HepG2 (cell line): ENCODE results near the gene SYCE3. TPM values are rescaled to one million over a fixed set of nuclear protein-coding genes. Genes with fewer than 3 reads are reported as not detected.

Experiments used
- BCL6 ChIP-seq: IDR thresholded peaks from 2 replicates; pipeline ENCODE4 v1.6.1; 2016; ENCODE audit warnings: missing genetic modification reagents, missing compliant biosample characterization
- BRCA1 ChIP-seq: sonication (generic); formaldehyde crosslinking; IDR thresholded peaks from 2 replicates; pipeline ENCODE4 v1.4.0; 2020; ENCODE audit warnings: missing genetic modification reagents
- ISX ChIP-seq: sonication (generic); formaldehyde crosslinking; conservative IDR thresholded peaks from 2 replicates; pipeline ENCODE4 v1.5.0; 2020; ENCODE audit warnings: missing genetic modification reagents
- MED8 ChIP-seq: sonication (generic); formaldehyde crosslinking; IDR thresholded peaks from 2 replicates; pipeline ENCODE4 v1.8.1; 2023; ENCODE audit warnings: mild to moderate bottlenecking, missing genetic modification reagents; ENCODE audit not compliant: insufficient replicate concordance
- TAF15 ChIP-seq: fragments of 200-400 bp; formaldehyde crosslinking; IDR thresholded peaks from one replicate; pipeline ENCODE4 v1.6.1; 2018; ENCODE audit warnings: mild to moderate bottlenecking, low read depth, low read length; ENCODE audit not compliant: poor library complexity, severe bottlenecking
- ZBTB38 ChIP-seq: sonication (generic); formaldehyde crosslinking; IDR thresholded peaks from 2 replicates; pipeline ENCODE4 v1.5.1; 2020; ENCODE audit warnings: mild to moderate bottlenecking, missing genetic modification reagents
- ZKSCAN1 ChIP-seq: fragments of 150-350 bp; IDR thresholded peaks from 2 replicates; pipeline ENCODE4 v1.6.1; 2014; ENCODE audit warnings: low read length
- ZNF382 ChIP-seq: sonication (generic); formaldehyde crosslinking; IDR thresholded peaks from 2 replicates; pipeline ENCODE4 v1.5.0; 2020; ENCODE audit warnings: missing genetic modification reagents, mild to moderate bottlenecking, borderline replicate concordance
- ZNF549 ChIP-seq: sonication (generic); formaldehyde crosslinking; IDR thresholded peaks from 2 replicates; pipeline ENCODE4 v1.5.0; 2020; ENCODE audit warnings: missing genetic modification reagents
- ZNF724P ChIP-seq: sonication (generic); formaldehyde crosslinking; IDR thresholded peaks from 2 replicates; pipeline ENCODE4 v1.8.0; 2022; ENCODE audit warnings: missing genetic modification reagents, borderline replicate concordance
- ZNF841 ChIP-seq: sonication (generic); formaldehyde crosslinking; IDR thresholded peaks from 2 replicates; pipeline ENCODE4 v1.8.1; 2023; ENCODE audit warnings: missing genetic modification reagents, borderline replicate concordance
- polyA plus RNA-seq, 8 experiments: library from polyadenylated mRNA; depleted of rRNA in 3 of 8; stranded (reverse) in 7 of 8; unstranded in 1 of 8; fragments of >200 nt; fragmentation: Illumina TruSeq in 4 of 8; extraction: Trizol in 4 of 8; gene quantifications; 2 replicates each; pipeline versions ENCODE4 v1.2.1 to v1.2.3, GENCODE V29; 2011 to 2016; ENCODE audit warnings: low read depth in 4 of 8, missing spikeins in 1 of 8, mixed read lengths in 1 of 8; ENCODE audit not compliant: insufficient read depth in 1 of 8
- total RNA-seq, 5 experiments: library from RNA; depleted of rRNA; stranded (reverse); fragments of >200 nt; fragmentation: Illumina TruSeq; extraction: Trizol; gene quantifications; 2 replicates each; pipeline ENCODE4 v1.2.3, GENCODE V29; 2016; ENCODE audit warnings: low read depth in 1 of 5
- TF ChIP-seq, protein P1 (sequence below): sonication (generic); formaldehyde crosslinking; IDR thresholded peaks from 2 replicates; pipeline ENCODE4 v1.4.0; 2020; ENCODE audit warnings: missing genetic modification reagents, low read depth, mild to moderate bottlenecking, borderline replicate concordance
- TF ChIP-seq, protein P2 (sequence below), 2 experiments: sonication (generic) in 1 of 2; formaldehyde crosslinking in 1 of 2; IDR thresholded peaks; 2 replicates each; pipeline versions ENCODE4 v1.4.0 to v1.6.1; 2018 to 2020; ENCODE audit warnings: missing genetic modification reagents in 2 of 2, borderline replicate concordance in 1 of 2, low read depth in 1 of 2, mild to moderate bottlenecking in 1 of 2, missing biosample characterization in 1 of 2
- TF ChIP-seq, protein P3 (sequence below): sonication (generic); formaldehyde crosslinking; IDR thresholded peaks from 2 replicates; pipeline ENCODE4 v1.5.0; 2020; ENCODE audit warnings: missing genetic modification reagents
- TF ChIP-seq, protein P4 (sequence below): sonication (generic); formaldehyde crosslinking; conservative IDR thresholded peaks from 2 replicates; pipeline ENCODE4 v1.8.0; 2022; ENCODE audit warnings: low read depth, missing genetic modification reagents
- TF ChIP-seq, protein P5 (sequence below), 2 experiments: sonication (generic) in 1 of 2; formaldehyde crosslinking in 1 of 2; IDR thresholded peaks; 2 replicates each; pipeline versions ENCODE4 v1.6.1 to v1.9.0; 2014 to 2022; ENCODE audit warnings: antibody characterized with exemption in 1 of 2, borderline replicate concordance in 1 of 2, inconsistent platforms in 1 of 2, low read depth in 1 of 2, missing genetic modification reagents in 1 of 2

Gene SYCE3
- total and polyA plus RNA-seq, 2 of the 13 experiments (the other 11 are each of a cell fraction or from before 2014, with no cell fraction given): not detected

DNA sequence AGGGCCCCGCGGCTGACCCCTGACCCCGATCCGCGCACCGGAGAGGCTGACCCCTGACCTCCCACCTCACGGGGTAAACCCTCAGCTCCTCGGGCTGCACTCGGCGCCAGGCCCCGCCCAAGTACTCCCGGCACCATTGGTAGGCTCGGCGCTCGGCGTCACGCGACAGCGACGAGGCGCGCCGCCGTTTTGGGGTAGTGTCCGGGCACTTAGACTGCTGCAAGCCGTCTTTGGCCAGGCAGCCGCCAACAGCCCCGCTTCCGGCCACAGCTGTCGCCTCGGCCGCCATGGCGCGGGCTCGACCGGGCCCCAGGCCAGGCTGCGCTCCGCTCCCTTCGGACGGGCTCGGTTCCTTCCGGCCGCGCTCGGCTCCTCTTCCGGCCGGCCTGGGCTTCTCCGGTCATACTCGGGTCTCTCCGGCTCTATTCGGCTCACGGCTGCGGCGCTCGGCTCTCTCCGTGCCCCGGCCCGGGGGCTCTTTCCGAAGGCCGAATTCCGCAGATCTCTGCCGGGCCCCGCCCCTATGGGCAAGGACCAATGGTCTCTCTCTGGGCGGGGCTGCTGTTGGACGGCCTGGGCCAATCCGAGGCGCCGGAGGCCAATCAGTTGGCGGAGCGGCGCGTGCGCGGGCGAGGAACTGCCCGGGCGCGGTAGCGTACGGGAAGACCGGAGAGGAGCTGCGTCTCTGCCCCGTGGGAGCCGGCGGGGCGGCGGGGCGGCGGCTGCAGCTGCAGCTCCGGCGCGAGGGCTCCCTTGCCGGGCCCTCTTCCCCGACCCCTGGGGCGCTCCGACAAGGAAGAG is 20.0 kb upstream of the SYCE3 start, which contains the start of gene CHKB (continued):
- TF ChIP-seq, protein P1, sequence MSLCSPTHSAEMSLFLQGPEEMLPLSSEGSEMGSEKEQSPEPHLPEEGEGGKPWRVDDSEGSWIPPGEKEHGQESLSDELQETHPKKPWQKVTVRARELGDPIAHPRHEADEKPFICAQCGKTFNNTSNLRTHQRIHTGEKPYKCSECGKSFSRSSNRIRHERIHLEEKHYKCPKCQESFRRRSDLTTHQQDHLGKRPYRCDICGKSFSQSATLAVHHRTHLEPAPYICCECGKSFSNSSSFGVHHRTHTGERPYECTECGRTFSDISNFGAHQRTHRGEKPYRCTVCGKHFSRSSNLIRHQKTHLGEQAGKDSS (CRISPR knock-in tag): peak; percentile 65; the same call in 1 of the 2 replicates
- TF ChIP-seq TAF15 (no peak), MED8 (CRISPR knock-in tag) (no peak), ZNF724P (0 out of 2 replicates have a peak, but pooled peaks have one; percentile 37), ISX (CRISPR knock-in tag) (peak; percentile 69; the same call in 1 of the 2 replicates), BCL6 (CRISPR knock-in tag) (no peak), ZBTB38 (no peak), ZNF549 (CRISPR knock-in tag) (no peak), ZKSCAN1 (no peak), ZNF382 (CRISPR knock-in tag) (no peak), ZNF841 (no peak), BRCA1 (CRISPR knock-in tag) (0 out of 2 replicates have a peak, but pooled peaks have one; percentile 39)
- TF ChIP-seq, protein P2, sequence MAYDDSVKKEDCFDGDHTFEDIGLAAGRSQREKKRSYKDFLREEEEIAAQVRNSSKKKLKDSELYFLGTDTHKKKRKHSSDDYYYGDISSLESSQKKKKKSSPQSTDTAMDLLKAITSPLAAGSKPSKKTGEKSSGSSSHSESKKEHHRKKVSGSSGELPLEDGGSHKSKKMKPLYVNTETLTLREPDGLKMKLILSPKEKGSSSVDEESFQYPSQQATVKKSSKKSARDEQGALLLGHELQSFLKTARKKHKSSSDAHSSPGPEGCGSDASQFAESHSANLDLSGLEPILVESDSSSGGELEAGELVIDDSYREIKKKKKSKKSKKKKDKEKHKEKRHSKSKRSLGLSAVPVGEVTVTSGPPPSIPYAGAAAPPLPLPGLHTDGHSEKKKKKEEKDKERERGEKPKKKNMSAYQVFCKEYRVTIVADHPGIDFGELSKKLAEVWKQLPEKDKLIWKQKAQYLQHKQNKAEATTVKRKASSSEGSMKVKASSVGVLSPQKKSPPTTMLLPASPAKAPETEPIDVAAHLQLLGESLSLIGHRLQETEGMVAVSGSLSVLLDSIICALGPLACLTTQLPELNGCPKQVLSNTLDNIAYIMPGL (CRISPR knock-in tag; IDR thresholded peaks at IDR 0.05; ENCODE audit: borderline replicate concordance in 1 of 2, low read depth in 1 of 2): peak; percentile 62 to 71
- TF ChIP-seq, protein P3, sequence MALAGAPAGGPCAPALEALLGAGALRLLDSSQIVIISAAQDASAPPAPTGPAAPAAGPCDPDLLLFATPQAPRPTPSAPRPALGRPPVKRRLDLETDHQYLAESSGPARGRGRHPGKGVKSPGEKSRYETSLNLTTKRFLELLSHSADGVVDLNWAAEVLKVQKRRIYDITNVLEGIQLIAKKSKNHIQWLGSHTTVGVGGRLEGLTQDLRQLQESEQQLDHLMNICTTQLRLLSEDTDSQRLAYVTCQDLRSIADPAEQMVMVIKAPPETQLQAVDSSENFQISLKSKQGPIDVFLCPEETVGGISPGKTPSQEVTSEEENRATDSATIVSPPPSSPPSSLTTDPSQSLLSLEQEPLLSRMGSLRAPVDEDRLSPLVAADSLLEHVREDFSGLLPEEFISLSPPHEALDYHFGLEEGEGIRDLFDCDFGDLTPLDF (CRISPR knock-in tag): peak; percentile 56; the same call in 1 of the 2 replicates
- TF ChIP-seq, protein P4, sequence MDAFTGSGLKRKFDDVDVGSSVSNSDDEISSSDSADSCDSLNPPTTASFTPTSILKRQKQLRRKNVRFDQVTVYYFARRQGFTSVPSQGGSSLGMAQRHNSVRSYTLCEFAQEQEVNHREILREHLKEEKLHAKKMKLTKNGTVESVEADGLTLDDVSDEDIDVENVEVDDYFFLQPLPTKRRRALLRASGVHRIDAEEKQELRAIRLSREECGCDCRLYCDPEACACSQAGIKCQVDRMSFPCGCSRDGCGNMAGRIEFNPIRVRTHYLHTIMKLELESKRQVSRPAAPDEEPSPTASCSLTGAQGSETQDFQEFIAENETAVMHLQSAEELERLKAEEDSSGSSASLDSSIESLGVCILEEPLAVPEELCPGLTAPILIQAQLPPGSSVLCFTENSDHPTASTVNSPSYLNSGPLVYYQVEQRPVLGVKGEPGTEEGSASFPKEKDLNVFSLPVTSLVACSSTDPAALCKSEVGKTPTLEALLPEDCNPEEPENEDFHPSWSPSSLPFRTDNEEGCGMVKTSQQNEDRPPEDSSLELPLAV (CRISPR knock-in tag): no peak
- TF ChIP-seq, protein P5, sequence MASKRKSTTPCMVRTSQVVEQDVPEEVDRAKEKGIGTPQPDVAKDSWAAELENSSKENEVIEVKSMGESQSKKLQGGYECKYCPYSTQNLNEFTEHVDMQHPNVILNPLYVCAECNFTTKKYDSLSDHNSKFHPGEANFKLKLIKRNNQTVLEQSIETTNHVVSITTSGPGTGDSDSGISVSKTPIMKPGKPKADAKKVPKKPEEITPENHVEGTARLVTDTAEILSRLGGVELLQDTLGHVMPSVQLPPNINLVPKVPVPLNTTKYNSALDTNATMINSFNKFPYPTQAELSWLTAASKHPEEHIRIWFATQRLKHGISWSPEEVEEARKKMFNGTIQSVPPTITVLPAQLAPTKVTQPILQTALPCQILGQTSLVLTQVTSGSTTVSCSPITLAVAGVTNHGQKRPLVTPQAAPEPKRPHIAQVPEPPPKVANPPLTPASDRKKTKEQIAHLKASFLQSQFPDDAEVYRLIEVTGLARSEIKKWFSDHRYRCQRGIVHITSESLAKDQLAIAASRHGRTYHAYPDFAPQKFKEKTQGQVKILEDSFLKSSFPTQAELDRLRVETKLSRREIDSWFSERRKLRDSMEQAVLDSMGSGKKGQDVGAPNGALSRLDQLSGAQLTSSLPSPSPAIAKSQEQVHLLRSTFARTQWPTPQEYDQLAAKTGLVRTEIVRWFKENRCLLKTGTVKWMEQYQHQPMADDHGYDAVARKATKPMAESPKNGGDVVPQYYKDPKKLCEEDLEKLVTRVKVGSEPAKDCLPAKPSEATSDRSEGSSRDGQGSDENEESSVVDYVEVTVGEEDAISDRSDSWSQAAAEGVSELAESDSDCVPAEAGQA (IDR thresholded peaks at IDR 0.05; ENCODE audit: low read depth): peak; percentile 47
- TF ChIP-seq, protein P5 (CRISPR knock-in tag; IDR thresholded peaks at IDR 0.05; ENCODE audit: borderline replicate concordance): no peak
